ENCODE results near the gene MAP4K4.
"Not testable (repeated sequence)": the region's sequence is repeated elsewhere in the genome, so short reads cannot be mapped to it uniquely, and the experiment has no call there.

The MAP4K4 gene

GRCh38 chr2:101745711-101746694 is 48.5 kb downstream of the MAP4K4 start:
- DNase-seq, result no peak

GRCh38 chr2:101748000-101748399 is 50.5 kb downstream of the MAP4K4 start:
- no peak for DNase-seq

- not testable (repeated sequence) for DNase-seq
Measured at GRCh38 chr2:101748462-101748861, 51.0 kb downstream of the MAP4K4 start.

- no peak for DNase-seq
Measured at GRCh38 chr2:101750688-101751087, 53.2 kb downstream of the MAP4K4 start.

GRCh38 chr2:101751276-101751815 is 53.8 kb downstream of the MAP4K4 start:
- no peak for DNase-seq

- no peak for DNase-seq
Measured at GRCh38 chr2:101751875-101752619, 54.5 kb downstream of the MAP4K4 start.

GRCh38 chr2:101752716-101753616 is 55.5 kb downstream of the MAP4K4 start:
- no peak for DNase-seq

- DNase-seq, result no peak
Measured at GRCh38 chr2:101753720-101754490, 56.4 kb downstream of the MAP4K4 start.

- no peak for DNase-seq
Measured at GRCh38 chr2:101754618-101755017, 57.1 kb downstream of the MAP4K4 start.

GRCh38 chr2:101756266-101756665 is 58.8 kb downstream of the MAP4K4 start:
- DNase-seq, result no peak

- DNase-seq, result no peak
Measured at GRCh38 chr2:101758001-101758400, 60.5 kb downstream of the MAP4K4 start.

GRCh38 chr2:101759162-101759561 is 61.7 kb downstream of the MAP4K4 start:
- DNase-seq, result no peak

GRCh38 chr2:101762451-101763171 is 65.1 kb downstream of the MAP4K4 start:
- no peak for DNase-seq

- no peak for DNase-seq
Measured at GRCh38 chr2:101763496-101764333, 66.2 kb downstream of the MAP4K4 start.

GRCh38 chr2:101766337-101766736 is 68.8 kb downstream of the MAP4K4 start:
- no peak for DNase-seq

GRCh38 chr2:101766871-101767739 is 69.6 kb downstream of the MAP4K4 start:
- DNase-seq, result no peak

GRCh38 chr2:101768556-101769220 is 71.2 kb downstream of the MAP4K4 start:
- no peak for DNase-seq

- DNase-seq, result not testable (repeated sequence)
Measured at GRCh38 chr2:101769726-101770125, 72.2 kb downstream of the MAP4K4 start.
